Dermis blood vessel endothelial cell (primary cell): ENCODE results near the gene ROGDI. TPM values are rescaled to one million over a fixed set of nuclear protein-coding genes. Genes with fewer than 3 reads are reported as not detected.

ENCODE experiments used
- DNase-seq: peaks from one replicate; pipeline ENCODE4 v3.0.0; 2010
- total RNA-seq: library from RNA; depleted of rRNA; stranded (reverse); fragments of >200 nt; gene quantifications from 2 replicates; pipeline ENCODE4 v1.2.3, GENCODE V29; 2014

Gene ROGDI
- total RNA-seq, 1 donor from 2014 or later: 22.5 TPM

DNA sequence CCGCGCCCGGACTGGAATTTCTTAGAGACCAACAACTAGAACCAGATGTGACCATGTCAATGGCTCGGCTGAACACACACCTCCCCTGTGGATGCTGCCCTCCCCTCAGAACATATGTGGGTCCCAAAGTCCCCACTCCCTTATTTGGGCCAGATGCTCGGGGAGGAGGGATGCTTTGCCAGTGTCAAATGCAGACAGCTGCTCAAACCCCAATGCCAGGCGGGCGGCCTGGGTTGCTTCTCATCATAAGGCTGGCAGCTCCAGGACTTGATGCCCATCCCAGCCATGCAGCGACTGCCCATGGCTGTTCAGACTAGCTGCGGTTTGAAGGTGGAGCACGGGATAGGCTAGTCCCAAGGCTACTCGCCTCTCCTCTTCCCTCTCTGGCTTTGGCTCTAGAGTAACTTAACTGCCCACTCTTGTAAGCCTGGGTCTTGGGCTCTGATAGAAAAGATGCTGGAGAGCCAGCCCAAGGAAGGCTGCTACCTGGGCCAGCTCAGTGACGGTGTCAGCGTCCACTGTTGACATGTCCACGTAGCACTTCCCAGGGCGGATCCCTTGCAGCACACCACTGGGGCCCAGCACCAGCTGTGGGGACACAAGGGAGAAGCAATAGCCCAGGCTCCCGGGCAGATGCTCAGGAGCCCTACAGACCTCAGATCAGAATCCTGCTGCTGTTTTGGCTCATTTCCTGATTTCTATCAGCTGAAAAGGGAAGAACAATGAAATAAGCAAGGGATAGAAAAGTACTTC is 11.0 kb upstream of the ROGDI start:
- DNase-seq: no peak

DNA sequence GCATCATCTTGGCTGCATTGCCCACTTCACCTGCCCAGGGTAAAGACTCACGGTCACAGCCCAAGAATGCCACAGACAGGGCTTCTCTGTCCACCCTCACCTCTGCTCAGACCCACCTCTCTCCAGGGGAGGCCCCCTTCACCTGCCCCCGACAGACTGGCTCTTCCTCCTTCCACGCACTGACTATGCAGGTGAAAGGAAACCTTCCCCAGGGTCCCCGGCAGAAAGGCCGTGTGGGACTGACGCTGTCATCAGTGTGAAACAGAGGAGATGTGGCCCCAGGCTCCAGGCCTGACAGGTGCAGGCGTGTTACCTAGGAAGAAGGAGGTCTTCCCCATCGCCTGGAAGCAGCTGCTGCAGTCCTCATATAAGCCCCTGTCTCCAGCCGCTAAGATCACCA is 9.3 kb upstream of the ROGDI start:
- no peak for DNase-seq

DNA sequence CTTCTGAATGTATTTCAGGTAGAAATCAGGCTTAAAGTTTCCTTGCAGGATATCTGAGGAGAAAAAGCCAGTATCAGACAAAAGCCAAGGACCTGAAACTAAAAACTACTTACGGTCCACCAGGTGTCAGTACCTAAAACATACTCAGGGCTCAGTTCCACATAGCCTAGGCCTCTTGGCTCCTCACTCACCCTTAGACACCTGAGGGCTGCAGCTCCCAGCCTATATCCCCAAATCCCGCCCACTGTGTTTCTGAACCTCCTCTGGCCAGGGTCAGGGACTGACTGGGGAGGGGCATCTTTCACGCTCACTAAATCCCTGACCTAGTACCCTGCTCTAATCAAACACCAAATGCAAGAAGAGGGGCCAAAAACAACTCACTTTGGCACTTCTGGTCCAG is 8.8 kb upstream of the ROGDI start:
- no peak for DNase-seq

DNA sequence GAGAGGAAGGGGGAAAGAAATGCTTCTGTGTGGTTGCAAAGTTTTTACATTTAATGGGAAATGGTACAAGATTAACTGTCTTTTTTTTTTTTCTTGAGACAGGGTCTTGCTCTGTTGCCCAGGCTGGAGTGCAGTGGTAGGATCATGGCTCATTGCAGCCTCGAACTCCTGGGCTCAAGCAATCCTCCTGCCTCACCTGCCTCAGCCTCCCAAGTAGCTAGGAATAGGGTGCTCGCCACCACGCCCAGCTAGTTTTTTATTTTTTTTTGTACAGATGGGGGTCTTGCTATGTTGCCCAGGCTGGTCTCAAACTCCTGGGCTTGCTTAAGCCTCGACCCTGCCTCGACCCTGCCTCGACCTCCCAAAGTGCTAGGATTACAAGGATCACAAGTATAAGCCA is 3.8 kb upstream of the ROGDI start:
- no peak for DNase-seq

DNA sequence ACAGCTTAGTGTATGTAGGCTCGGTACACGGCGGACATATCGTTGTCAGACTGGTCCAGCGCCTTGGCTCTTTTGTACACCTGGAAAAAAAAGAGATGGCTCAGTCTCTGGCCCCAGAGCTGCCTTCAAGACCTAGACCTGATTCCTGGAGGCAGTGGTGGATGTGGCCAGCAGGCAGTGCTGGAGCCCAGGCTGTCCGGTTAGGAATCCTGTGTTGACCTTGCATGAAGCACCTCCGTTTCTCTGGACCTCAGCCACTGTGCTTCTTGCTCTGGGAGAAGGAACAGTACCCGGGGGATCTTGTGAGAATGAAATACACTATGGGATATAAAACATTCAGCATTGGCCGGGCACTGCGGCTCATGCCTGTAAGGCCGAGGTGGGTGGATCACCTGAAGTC is 2.8 kb upstream of the ROGDI start:
- DNase-seq: no peak

DNA sequence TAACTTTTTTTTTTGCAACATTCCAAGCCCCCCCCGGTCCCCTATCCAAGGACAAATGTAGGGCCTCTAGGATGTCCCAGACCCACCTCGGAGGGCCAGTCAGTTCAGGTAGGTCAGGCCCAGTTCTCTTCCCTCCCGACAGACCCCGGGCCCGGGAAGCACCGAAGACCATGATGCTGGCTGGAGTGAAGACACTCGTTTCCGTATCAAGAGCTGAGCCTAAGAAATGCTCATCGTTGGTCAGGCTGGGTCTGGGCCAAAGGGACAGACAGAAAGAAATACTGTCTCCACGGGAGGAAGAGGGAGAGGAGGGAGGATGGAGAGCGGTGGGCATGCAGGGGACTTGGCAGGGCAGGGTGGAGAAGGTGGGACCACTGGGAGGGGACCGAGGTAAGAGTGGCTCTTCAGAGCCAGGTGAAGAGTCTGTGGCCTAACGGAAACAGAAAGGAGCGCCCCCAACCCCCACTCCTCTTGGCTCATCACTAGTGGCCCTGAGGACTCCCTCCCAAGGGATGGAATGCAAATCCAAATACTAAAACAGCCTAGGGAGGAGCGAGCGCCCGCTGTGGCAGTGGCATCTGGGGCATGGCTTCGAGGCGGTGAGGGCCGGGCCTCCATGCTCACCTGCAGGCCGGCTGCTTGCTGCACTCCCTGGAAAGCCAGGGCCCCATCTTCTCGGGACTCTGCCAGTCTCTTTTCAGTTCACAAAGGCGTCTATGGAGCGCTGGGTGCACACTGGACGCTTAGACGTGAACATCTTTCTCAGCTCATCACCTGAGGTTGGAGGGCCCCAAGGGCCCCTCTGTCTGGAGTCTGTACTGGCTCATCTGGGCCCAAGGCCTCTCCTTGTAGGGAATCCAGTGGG is 1.7 kb upstream of the ROGDI start:
- DNase-seq: no peak

DNA sequence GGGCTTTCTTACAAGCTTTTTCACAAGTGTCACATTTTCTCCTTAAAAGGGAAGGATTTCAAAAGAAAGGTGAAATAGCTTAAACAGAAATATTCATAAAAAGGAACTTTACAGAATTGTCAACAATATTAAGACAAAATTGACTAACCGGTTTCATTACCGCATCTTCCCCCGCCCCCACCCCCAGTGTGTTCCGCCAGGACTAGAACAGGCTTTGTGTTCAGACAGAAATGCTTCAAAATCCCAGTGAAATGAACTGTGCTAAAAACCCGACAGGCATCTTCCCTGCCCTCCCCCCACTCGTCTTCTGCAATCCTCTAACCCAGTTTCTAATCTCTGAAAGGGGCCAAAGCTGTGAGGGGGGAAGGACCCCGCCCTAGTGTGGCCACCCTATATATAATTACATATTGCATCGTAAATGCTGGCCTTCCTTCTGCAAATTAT is 990 bp upstream of the ROGDI start:
- no peak for DNase-seq

DNA sequence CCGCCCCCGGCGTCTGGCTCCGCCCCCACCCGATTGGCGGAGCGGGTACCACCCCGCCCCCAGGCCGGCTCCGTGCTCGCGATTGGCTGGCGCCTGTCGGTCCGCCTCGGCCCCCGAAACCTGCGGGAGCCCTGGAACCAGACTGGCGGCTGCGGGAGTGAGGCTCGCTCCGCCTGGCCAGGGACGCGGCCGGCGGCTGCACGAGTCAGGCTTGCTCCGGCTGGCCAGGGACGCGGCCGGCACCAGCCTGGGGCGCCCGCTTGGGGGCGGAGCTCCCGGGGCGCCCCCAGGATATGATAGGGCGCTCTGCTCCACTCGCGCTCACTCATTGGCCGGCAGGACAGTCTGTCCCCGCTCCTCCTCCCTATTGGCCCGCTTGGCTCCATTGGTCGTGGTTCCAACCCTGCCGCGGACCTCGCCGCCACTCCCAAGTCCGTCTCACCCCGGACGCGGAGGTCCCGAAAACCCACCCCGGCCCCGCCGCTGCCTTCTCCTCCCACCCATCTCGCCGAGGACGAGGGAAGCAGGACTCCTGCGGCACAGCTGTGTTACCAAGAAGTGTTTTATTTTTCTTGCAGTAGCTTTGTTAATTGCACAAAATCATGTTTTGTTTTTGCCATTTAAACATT is 340 bp upstream of the ROGDI start:
- DNase-seq: peak; percentile 92

DNA sequence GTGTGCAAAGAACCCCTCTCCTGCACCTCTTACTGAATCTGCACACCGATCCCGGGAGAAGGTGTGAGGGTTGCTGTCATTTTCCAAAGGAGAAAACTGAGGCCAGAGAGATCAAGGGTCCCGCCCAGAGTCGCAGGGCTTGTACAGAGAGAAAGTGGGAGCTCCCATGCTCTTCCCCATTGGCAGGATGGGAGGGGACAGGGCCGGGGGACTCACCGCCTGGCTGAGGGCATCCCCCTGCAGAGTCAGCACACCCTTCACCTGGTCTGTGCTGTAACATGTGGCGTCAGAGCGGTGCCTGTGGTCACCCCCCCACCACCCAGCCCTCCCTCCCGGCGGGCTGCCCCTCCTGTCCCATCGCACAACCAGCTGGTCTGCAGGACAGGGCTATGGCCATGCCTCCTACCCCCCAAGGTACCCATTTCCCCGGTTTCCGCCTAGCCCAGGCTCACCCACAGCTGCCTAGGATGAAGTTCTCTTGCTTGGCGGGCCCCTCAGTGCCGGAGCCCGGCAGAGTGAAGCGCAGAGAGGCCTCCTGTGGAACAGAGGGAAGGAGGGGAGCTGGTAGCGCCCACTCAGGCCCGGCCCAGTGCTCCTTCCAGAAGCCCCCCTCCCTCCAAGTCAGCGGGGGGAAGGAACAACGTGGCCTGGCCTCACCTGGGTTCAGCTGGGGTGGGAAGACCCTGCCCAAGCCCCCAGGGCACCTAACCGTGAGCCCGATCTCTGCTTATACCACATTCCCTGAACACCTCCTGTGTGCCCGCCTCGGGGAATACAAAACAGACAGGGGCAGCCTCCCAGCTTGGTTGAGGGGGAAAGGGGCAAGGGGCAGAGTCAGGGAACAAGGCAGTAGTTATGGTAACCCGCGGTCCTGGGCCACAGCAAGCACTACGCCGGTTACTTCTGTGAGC is 1.1 kb downstream of the ROGDI start:
- DNase-seq: no peak

DNA sequence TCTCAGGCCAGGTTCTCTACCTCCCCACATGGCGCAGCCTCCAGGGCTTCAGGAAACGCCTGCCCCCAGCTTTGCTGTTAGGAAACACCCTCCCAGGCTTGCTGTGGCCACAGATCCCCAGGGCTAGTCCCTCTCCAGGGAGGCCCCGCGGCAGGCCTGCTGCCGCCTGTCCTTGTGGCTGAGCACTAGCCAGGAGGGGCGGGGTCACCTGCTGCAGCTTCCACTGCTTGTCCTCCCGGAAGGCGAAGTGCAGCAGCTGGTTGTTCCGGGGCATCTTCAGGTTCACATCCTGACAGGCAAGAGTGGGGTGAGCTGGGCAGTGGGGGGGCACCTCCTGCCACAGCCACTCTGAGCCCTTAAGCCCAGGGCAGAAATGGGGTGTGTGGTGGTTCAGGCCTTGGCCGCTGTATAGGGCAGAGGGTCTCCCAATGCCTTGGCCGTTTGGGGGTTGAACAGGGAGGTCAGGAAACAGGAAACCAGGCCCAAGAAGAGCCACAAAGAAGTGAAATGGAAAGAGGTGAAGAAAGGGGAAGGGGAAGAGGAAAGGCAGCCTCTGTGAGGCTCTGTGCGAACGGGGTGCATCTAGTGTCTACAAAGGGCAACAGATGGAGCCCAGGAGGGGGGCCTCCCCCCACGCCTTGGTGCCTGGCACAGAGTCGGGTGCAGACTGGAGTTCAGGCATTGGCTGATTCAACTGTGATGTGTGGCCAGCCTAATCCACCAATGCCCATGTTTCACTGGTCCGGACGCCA is 2.0 kb downstream of the ROGDI start:
- no peak for DNase-seq

DNA sequence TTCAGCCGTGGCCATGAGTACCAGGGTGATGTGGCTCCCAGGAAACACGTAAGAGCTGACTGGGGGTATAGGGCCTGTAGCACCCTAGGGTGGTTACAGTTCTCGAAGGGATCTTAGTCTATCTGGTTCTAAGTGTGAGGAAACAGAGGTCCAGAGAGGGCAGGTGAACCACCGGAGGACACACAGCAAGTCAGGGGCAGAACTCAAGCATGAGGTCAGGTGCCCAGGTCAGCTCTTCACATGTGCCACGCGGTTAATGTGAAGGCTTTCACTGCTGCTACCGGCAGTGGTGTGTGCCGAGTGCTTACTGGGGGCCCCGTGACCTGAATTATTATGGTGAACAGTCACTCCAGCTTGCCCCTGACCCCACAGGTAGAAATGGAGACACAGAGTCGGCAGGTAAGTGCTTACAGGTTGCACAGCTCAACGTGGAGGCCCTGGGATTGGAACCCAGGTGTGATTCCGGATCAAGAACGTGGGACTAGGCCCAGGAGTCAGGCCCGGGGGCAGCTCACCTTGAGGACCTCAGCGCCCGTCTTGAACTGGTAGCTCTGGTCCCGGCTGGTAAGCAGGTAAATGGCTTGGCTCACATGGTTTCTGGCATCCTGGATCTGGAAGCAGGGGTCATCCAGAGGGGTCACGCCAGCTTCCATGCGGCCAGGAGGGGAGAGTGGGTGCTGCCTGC is 3.1 kb downstream of the ROGDI start:
- DNase-seq: no peak

DNA sequence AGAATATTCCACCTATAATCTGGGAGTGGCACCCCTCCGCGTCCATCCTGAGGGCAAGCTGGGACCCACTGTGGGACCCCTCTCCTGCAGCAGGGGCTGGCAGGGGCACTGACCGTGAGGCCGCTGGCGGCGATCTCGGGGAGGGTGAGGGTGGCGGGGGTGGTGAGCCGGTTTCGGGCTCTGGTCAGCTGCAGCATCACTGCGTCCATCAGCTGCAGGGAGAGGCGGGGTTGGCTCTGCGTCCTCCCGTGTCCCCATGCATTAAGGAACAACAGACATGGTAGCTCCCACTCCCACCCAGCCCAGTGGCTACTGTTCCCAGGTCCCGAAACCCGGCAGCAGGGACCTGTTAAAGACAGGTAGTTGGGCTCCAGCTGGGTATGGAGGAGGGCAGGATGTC is 4.0 kb downstream of the ROGDI start:
- DNase-seq: no peak

DNA sequence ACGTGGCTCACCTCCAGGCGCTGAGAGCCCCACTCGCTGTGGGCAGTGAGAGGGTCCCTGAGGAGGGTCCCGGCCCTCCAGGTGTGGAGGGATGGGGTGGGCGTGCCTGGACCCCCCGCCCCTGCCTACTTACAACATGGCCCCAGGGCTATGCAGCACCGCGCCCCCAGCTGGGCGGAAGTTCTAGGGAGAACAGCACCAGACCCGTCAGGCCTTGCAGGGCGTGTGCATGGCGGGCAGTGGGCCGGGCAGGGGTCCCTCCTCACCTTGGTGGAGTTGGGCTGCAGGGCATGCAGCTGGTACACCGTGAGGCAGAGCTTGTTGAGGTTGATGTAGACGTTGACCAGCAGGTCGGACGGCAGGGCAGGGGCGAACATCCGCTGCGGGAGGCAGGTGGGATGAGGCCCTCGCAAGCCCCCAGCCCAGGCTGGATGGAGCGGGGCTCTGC is 4.6 kb downstream of the ROGDI start:
- no peak for DNase-seq

DNA sequence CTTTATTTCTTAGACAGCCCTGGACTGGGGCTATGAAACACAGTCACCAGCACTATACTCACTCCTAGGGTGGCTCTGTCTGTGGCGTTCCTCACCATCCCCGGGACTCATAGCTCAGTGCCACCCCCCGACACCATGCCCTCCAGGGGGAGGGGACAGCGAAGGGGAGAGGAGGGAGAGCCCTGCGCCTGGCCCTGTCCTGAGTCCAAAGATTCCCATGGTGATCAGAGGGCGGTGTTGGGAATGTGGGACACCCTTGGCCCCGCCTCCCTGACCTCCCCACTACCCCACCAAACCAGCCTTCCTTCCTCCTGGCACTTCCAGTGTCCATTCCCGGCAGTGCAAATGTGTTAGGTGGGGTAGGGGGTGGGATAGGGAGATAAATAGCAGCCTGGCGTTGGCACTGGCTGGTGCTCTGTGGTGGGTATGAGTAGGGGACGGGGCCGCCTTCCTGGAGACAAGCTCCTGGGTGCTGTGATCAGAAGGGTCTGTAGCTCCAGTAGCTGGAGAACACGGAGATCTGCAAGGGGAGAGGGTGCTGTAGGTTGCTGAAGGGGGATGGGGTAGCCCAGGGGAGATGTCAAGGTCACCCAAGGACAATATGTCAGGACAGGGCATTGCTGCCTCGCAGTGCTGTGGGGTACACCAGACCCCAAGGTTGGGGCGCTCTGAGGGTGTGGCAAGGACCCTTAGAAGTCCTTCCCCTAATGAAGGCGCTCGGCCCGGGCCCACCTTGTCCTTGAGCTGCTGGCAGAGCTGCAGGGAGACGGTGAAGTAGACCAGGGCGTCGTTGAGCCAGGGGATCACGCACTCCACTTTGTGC is 5.2 kb downstream of the ROGDI start:
- DNase-seq: no peak

DNA sequence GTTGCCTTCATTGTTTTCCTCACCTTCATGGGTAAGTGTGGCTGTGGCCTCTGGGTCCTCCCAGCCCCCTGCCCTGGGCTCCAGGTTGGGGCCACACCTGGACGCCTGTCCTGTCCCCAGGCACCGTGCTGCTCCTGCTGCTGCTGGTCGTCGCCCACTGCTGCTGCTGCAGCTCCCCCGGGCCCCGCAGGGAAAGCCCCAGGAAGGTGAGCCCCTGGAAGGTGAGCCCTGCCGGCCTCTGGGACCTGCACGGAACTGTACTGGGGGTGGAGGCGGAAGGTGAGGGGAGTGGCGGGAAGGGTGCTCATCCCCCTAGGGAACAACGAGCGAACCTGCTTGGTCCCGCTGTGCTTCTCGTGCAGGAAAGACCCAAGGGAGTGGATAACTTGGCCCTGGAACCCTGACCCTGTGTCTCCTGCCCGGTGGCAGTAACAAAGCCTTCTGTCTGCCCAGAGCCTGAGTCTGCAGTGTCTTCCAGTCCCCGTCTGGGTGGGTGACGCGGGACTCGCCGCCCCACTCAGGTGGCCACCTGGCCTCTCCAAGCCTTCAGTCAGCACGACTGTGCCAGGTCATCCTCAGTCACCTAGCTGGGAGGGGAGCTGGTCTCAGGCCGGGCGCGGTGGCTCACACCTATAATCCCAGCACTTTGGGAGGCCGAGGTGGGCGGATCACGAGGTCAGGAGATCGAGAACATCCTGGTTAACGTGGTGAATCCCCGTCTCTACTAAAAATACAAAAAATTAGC is 6.4 kb downstream of the ROGDI start:
- DNase-seq: no peak

DNA sequence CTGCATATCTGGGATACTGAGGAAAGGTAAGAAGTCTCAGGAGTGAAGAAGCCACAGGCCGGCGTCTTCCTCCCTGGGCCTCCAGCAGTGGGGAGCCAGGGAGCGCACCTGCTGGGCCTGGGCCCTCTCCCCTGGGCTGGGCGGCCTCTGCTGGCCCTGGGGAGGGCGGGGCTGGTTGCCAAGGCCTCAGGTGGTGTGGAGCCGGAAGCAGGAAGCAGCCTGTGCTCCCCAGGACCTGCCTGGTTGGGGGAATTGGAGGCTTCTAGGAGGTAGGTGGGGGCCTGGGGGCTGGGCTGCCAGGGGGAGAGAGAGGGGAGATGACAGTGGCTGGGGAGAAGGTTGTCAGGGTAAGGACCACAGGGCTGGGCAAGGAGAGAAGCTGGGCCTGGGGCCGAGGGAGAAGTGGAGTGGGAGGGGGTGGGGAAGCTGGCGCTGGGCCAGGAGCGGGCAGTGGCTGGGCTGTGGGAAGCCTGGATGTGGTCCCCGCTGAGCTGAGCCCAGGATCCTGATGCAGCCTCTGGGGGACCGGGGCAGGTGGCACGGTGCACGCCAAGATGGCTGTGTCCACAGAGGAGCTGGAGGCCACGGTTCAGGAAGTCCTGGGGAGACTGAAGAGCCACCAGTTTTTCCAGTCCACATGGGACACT is 7.1 kb downstream of the ROGDI start, which contains the start of gene SMIM22:
TSS of gene SMIM22 (plus strand) at position 189 of the 647 bp plus-strand sequence. CDS start at position 555, 366 bp downstream.
- no peak for DNase-seq

DNA sequence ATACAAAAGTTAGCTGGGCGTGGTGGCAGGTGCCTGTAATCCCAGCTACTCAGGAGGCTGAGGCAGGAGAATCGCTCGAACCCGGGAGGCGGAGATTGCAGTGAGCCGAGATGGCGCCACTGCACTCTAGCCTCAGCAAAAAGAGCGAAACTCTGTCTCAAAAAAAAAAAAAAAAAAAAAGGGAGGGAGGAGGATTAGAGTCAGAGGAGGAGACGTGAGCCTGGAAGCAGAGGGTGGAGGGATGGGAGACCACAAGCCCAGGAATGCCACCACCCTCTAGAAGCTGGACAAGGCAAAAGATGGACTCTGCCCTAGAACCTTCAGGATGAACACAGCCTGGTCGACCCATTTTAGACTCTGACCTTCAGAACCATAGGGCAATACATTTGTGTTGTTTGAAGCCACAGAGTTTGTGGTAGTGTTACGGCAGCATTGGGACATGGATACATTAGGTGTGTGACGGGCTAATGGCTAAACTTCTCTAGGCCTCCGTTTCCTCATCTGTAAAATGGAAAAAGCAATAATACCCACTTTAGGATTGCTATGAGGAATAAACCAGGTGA is 9.4 kb downstream of the ROGDI start:
- no peak for DNase-seq

DNA sequence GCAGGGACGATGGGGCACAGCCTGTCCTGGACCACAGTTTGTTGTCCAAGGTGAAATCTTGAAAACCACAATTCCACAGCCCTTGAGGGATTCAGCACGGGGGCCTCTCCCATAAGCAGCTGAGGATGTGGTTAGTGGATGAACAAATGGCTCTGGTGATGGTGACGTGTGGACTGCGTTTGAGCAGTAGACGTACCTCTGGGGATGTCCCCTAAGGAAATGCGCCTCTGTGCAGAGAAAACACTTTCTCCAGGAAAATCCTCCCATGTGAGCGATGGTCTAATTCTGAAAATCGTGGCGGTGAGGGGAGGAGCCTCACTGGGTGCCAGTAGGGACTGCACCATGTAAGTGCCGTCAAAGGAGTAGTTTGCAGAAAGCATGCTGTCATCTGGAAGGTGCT is 11.6 kb downstream of the ROGDI start:
- DNase-seq: no peak
